HG03139 (cell line): Measurements from ENCODE around the gene RNF19B.

Experiments
- ATAC-seq: cut with Tn5 transposase; IDR thresholded peaks from one replicate; pipeline ENCODE4 v1.9.1; 2021; ENCODE audit not compliant: unreplicated experiment

The RNF19B gene

DNA sequence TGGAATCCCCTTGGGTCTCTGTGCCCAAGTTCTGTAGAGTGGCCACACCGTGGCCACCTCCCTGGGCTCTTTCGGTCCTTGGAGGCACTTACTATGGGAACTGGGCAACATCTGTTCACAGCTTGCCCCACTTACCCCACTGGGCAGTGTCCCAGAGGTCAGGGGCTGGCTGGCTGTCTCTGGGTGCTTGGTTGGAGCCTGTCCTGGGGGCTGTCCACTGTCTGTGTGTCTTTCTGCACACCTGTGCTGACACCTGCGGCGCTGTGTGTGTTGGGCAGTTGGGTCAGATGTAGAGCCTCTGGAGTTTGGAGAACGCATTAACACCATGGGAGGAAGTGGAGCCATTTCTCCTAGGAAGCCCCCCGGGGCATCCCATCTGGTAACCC is 62.1 kb downstream of the RNF19B start:
- ATAC-seq: no peak

DNA sequence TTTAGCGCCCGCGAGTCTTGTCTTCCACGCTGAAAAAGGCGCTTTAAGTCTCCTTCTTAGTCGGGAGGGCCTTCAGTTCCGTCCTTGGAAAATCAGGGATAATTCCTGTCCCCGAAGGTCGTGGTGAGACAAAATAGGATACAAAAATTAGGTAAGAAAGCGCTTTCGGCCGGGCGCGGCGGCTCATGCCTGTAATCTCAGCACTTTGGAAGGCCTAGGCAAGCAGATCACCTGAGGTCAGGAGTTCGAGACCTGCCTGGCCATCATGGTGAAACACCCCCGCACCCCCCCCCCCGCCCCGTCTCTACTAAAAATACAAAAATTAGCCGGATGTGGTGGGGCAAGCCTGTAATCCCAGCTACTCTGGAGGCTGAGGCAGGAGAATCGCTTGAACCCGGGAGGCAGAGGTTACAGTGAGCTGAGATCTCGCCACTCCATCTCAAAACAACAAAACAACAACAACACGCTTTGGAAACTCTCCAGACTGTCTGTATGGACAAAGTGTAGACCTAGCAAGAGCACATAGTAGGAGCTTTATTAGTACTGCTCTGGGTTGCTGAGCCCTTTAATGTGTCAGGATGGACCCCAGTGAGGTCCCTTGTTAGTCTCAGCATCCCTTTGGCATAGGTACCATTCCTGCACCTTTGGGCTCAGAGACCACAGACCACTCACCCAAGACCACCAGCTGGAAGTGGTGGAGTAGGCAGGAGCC is 62.6 kb downstream of the RNF19B start:
- no peak for ATAC-seq

DNA sequence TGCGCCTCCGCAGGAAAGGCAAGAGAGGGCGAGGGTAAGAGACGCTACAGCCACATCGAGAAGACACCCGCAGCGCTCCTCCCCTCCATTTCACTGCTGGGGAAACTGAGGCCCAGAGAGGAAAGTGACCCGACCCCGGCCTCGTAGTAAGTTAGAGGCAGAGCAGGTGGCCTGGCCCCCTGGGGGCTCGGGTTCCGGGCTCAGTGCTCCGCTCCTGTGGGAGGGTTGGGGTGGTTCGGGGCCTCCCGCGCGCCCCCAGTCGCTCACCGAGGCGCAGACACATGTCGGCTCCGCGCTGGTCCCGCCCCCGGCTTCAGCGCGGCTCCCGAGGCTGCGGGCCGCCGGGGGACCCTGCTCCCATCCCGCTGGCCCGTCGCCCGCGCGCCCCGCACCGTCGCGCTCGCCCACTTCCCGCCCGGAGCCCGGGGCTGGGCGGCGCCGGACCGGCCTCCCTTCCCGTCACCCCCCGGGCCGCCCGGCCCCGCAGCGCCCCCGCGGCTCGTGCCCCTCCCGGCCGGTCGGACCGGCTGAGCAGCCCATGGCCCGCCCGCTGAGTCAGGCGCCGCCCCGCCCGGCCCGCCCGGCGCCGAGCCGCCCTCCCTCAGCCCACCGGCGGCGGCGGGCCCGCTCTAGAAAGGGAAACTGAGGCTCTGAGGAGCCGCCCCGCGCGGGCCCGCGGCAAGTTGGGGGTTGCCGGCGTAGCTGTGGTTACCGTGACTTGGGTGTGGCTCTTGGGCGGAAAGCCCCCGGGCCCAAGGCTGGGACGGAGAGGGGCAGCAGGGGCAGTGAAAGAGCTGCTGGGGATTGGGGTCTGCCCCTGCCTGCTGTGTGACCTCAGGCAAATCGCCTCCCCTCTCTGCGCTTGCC is 63.4 kb downstream of the RNF19B start, which contains the start of gene TMEM54:
TMEM54 (minus strand) TSS at position 434 of the 867 bp plus-strand sequence; CDS start at position 283, 151 bp downstream.
- ATAC-seq: no peak

DNA sequence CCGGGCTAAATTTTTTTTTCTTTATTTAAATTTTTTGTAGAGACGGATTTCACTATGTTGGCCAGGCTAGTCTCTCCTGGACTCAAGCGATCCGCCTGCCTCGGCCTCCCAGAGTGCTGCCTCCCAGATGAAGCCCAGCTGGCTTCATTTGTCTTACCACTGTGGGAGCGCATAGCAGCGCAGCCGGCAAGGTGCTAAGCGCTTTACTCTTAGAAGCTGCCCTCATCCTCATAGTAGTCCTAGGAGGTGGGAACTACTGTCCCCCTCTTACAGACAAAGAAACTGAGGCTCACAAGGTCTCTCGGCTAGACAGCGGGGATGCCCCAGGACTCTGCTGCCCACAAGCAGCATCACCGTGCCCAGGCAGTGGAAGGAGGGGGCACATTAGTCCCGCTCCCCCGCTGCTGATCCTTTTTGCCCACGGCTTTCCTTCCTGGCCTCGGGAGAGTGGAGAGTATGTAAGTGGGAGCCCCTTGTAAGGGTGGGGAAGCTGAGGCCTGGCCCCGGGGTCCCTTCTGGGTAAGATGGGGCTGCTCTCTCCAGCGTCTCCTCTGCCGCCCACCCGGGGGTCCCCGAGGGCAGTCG is 64.1 kb downstream of the RNF19B start:
- no peak for ATAC-seq

DNA sequence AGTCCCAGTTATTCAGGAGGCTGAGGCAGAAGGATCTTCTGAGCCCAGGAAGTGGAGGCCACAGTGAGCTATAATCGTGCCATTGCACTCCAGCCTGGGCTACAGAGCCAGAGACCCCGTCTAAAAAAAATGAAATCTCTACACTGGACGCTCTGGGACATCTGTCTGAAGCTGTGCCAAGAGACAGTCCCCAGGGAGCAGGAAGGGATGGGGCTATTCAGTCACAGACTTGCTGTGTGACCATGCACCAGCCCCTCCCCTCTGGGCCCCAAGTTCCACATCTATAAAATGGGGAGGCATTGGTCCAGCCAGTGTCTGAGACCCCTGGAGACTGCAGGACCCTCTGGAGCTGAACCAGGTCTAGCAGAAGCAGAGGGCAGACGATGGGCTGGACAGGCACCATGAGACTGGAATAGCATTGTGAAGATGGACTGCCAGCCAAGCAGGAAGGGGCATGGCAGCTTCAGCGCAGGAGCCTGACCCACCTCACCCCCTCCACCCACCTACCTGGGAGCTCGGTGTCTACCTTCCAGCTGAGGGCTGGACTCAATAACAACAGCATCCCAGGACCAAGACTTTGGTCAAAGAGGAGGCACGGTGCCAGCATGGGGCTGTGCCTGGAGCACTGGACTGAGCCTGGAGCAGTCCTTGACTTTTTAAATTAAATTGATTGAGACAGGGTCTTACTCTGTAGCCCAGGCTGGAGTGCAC is 64.9 kb downstream of the RNF19B start:
- ATAC-seq: no peak

DNA sequence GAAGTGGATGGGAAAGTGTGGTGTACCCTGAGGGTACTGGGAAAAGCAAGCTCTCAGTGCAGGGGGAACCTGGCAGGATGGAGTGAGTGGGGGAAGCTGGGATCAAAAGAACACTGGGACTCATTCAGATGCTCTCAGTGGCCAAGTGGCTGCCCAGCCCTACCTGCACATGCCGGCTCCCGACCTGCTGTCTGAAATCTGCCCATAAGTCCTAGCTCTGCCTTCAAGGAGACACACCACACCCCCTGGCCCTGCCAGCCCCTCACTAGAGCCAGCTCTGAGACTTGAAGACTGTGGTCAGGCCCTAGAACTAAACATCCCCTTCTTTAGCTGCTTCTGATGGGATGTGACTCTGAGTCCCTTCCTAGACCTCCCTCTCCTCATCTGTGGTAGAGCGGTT is 65.7 kb downstream of the RNF19B start:
- no peak for ATAC-seq

DNA sequence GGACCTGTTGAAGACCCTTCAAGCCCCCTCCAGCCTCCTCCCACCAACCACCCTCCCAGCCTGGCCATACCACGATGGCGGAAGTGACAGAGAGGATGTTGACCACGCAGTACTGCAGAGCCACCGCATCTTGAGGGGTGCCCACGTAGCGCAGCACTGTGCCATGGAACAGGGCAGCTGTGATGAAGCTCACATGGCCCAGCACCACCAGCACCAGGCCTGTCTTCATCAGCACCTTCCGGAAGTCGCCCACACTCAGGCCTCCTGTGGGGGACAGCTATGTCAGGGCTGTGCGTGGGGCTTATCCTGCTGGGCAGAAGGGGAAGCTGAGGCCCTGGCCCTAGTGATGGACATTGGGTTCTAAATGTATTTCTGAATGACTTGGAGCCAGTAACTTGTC is 66.6 kb downstream of the RNF19B start:
- ATAC-seq: no peak

DNA sequence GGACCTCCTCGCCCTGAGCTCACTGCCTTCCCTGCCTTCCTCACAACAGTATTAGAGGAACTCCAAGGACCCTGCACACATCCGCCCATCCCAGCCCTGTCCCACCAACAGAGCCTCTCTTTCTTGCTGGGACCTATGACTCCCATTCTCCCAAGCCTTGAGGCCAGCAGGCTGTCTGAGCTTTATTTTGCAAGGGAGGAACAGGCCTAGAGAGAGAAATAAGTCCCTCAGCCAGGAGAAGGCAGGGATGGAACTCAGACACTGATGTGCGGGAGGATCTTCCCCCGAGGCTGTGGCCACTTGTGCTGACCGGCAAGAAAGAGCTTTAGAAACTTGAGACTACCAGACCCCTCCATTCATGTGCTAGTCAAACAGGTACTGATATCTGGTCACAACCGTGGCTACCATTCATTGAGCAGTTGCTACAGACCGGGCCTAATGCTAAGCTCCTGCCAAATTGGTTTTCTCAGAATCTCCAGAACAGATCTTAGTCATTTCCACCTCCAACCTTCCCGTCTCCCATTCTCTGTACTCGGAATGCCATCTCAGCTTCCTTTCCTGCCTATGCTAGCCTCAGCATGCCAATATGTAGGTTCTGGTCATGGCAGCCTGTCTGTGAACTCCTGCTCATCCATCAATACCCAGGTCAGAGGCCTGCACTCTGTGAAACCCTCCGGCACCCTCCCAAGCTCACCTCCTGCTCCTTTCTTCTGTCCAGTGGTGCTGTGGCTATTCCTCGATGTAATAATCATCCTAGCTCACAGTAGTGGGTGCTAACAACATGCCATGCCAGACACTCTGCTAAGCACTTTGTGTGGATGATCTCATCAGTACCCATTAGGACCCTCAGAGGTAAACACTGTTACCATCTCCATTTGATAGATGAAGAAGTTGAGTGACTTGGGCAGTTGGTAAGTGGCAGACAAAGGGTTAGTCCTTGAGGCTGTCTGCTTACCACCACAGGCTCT is 67.2 kb downstream of the RNF19B start:
- no peak for ATAC-seq

DNA sequence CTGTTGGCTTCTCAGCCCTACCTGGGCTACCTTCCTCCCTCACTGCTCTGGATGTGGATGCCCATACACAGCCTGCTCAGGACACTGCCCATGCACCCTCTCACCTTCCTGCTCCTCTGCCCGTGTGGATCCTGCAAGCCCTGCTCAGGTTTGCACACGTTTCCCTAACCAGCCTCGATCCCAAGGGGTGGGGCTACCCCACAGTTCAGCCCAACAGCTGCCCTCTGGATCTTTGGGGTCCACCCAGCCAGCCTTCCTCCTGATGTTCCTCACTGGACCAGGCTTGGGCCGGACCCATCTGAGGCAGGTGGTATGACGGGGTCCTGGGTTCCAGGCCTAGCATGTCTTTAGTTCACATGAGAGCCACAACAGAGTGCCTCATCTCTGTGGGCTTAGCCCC is 68.2 kb downstream of the RNF19B start:
- no peak for ATAC-seq

DNA sequence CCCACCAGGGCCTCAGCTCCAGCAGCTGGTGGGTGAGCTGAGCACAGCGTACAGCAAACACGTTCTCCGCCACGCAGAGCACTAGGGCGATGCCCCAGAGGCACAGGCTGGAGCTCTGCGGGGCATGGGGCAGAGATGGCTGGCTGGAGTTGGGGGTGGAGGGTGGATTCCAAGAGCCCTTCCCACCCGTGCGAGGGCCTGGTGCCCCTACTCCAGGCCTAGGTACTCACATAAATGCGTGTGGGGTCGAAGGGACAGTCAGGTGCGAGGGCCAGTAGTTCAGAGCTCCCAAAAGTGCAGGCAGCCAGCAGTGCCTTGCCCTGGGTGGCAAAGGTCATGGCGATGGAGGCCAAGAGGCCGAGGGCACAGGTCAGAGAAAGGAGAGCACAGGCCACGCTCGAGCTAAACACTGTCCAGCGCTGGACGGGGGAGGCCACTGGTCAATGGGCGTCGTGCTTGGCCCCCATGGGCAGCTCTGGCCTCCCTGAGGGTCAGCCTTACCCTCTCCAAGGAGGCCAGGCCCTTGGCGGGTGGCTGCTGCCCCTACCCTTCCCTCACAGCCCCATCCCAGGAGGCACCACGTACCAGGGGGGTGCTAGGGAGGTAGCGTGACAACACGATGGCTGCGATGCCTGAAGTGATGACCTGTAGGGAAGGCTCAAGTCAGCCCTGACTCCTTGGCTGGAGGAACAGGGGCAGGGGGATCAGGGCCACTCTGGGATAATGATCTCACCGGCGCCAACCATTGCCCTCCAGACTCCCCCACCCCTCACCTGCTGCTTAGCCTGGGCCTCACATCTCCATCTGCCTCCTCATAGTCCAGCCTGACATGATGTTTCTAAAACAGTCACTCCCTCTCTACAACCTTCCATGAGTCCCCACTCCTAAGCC is 69.0 kb downstream of the RNF19B start:
- no peak for ATAC-seq

DNA sequence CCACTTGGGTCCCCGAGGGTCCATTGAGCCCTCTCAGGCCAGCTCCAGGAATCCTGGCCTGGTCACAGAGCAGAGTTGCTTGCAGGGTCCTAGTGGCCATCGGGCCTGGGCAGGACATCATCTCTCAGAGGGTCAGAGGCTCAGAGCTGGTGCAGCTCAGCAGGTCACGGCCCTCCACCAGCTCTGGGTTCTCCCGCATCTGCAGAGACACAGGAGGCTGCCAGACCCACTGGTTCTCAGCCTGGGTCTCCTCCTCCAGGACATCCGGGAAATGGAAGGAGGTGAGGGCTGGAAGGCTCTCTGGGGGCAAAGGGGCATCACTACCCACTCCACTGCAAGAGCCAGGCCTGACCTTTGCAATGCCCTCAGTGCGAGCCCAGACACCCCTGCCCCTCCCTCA is 69.9 kb downstream of the RNF19B start:
- ATAC-seq: no peak

DNA sequence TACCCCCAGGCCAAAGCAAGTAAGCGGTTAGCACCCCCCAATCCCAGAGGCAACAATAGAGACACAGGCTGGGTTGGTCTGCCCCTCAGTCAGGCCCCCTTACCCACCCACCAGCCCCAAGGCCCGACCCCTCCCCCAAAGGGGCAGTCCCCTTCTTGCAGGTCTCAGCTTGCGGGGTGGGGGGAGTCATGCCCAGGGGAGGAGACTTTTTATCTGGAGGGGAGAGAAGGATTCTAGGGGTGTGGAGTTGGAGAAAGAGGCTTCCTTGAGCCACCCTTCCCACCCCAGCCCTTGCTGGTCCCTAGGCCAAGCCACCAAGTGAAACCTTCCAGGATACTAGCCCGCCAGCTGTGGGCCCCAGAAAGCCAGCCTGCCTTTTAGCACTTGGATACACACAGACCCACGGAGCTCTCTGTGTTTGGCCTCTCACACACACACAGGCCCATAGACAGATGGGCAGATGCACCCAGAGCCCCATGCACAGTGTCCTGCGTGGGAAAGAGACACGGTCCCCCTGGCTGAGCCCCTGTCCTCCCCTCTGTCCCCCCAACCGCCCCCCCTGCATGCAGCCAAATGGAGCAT is 70.5 kb downstream of the RNF19B start:
- ATAC-seq: no peak

DNA sequence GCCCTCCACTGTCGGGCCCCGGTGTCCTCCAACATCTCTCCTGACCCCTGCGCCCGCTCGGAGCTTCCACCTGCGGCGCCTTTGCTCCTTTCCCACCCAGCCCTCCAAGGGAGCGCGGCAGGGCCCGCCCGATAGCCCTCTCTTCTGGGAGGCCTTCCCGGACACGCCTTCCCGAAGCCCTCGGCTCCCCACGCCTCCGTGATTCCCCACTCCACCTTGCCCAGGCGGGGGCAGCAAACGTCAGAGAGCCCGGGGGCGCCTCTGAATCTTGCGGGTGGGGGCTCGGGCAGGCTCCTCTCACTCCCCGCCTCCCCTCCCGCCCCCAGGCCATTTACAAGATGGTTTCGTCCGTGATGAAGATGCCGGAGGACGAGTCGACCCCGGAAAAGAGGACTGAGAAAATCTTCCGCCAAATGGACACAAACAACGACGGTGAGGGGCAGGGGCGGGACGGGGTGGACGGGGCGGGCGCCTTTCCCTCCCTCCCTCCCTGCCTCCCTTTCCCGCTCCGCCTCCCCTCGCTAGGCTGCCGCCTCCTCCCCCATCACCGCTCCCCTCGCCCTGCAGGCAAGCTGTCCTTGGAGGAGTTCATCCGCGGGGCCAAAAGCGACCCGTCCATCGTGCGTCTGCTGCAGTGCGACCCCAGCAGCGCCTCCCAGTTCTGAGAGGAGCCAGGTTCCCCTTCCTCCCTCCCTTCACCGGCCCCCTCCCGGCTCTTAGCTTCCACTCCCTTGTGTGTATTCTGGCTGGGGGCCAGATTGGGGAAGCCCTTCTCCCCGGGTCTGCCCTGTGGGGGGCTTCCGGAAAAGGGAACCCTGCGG is 71.2 kb downstream of the RNF19B start:
- ATAC-seq: no peak

DNA sequence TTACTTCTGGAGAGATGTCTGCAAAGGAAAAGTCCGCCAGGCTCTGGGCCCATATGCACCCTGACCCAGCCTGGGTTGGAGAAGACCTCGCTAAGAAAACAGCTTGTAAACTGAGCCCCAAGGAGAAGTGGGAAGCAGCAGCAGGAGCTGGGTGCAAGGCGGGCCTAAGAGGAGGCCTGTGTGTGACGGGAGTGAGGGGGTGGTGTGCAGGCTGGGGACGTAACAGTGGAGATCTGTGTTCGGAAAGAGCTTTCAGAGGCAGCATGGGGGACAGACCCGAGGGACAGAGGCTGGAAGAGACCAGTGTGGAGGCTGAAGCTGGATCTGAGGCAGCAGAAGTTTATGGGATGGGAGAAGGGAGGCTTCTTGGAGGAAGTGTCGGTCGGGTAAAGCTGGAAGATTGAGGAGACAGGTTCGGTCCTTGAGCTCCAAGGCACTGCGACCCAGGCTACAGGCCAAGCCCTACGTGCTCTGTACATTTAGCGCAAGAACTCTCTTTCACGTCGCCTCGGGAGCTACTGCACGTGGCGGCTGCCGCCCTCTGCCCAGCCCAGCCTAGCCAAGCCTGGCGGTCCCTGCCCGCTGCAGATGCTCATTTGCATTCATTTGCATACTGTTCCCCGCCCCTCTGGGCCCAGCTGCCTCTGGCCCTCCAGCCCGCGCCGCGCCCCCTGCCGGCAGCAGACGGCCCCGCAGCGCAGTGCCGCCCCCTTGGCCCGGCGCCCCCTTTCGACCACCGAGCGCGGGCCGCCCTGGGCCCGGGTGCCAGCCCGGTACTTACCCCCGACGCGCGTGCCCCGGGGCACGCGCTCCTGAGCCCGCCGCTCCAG is 72.0 kb downstream of the RNF19B start:
- ATAC-seq: no peak

DNA sequence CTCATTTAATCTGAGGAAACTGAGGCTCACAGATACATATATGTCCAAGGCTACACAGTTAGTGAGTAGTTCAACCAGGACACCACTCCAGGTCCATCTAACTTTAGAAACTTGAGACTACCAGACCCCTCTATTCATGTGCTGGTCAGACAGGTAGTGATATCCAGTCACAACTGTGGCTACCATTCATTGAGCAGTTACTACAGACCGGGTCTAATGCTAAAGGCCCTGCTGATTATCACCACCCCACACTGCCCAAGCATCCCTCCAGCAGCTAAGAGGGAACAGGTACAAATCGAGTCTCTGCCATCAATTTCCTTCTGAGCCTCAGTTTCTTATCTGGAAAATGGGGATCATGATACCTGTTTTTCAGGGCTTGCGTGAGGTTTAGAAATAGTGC is 73.0 kb downstream of the RNF19B start:
- ATAC-seq: no peak

DNA sequence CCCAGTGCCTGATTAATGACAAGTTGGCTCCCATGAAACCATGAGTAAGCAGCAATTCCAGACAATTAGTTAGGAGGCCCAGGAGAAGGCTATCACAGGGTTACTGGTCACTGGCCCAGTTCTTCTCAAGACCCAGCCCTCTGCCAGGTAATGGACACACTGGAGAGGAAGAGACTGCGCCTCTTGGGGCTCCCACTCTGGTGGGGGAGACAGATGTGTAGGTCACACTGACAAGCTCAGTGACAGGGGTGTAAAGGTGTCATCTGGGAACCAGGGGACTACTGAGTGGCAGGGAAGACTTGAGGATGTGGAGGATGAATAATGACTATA is 73.4 kb downstream of the RNF19B start:
- ATAC-seq: no peak

DNA sequence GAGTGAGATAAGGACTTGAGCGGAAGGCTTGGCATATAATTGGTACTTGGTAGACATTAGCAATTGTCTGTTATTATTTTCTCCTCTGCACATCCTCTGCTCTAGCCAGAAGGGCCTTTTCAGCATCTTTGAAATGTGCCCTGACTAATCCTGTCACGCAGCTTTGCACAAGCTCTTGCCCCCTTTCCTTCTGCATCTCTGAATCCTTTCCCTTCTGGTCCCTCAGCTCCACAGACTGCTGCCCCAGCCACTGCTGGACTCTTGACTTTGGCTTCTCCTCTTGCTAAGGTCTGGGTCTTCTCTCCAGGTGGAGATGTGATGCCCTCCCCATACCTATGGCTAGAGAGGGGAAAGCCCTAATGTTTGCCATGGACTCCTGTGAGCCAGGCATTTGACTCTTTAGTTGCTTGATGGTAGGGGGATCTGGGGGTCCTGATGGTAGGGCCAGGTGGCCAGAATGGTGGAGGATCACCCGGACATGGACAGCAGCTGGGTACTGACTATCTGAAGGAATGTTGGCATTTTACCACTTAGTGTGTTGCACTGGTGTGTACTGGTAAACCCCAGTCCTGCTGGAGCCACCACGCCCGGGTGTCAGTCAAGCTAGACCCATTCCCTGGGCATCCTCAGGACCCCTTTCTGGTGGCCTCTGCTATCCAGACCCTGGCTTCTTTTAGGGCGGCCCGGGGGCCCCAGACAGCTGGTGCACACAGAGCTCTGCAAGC is 73.9 kb downstream of the RNF19B start:
- no peak for ATAC-seq
